HTR-8/SVneo (cell line): ENCODE measurements around the gene PITX3.

Experiments
- DNase-seq: peaks from one replicate; pipeline ENCODE4 v3.0.0; 2011; ENCODE audit warnings: low spot score, mixed read lengths; ENCODE audit not compliant: insufficient read length
- FAIRE-seq: peaks from 2 replicates; lab custom pipeline; 2011; peaks lifted over from hg19 to GRCh38; lab: Jason Lieb, UNC

Gene PITX3

GRCh38 chr10:102188298-102188940, 52.9 kb downstream of the PITX3 start:
- FAIRE-seq (no peak), DNase-seq (no peak)

GRCh38 chr10:102185811-102186527, 55.3 kb downstream of the PITX3 start:
- FAIRE-seq (no peak), DNase-seq (no peak)

- no peak for FAIRE-seq
- DNase-seq = no peak
Measured at GRCh38 chr10:102185272-102185671, 56.0 kb downstream of the PITX3 start.

GRCh38 chr10:102184606-102185005, 56.7 kb downstream of the PITX3 start:
- FAIRE-seq (no peak), DNase-seq (no peak)
